Medulla oblongata (tissue), 1 donor: ENCODE data around the gene SPATA45.
"Not testable (repeated sequence)": the region's sequence is repeated elsewhere in the genome, so short reads cannot be mapped to it uniquely, and the experiment has no call there.

Experiments used
- DNase-seq: peaks from one replicate; pipeline ENCODE4 v3.0.0-alpha.2; 2015; ENCODE audit errors: extremely low spot score

Gene SPATA45

GRCh38 chr1:212847549-212847948 lies at the start of gene SPATA45:
SPATA45 (minus strand) TSS chr1:212847649; CDS start chr1:212836149, 11,500 bp downstream.
- DNase-seq = no peak

- no peak for DNase-seq
These were observed 44.7 kb upstream of the SPATA45 start for GRCh38 chr1:212892108-212892507.

- DNase-seq = no peak
These were observed 37.1 kb upstream of the SPATA45 start for GRCh38 chr1:212884592-212884991.

- no peak for DNase-seq
These were observed 32.7 kb upstream of the SPATA45 start for GRCh38 chr1:212879947-212880690.

- DNase-seq = no peak
These were observed 31.0 kb upstream of the SPATA45 start for GRCh38 chr1:212878418-212878817.

GRCh38 chr1:212873518-212873917 lies 26.1 kb upstream of the SPATA45 start:
- DNase-seq = no peak

- DNase-seq = no peak
These were observed 24.5 kb upstream of the SPATA45 start for GRCh38 chr1:212871976-212872375.

- no peak for DNase-seq
These were observed 19.7 kb upstream of the SPATA45 start for GRCh38 chr1:212867192-212867591.

- peak; percentile 16 for DNase-seq
These were observed 16.8 kb upstream of the SPATA45 start for GRCh38 chr1:212864201-212864600.

DNA sequence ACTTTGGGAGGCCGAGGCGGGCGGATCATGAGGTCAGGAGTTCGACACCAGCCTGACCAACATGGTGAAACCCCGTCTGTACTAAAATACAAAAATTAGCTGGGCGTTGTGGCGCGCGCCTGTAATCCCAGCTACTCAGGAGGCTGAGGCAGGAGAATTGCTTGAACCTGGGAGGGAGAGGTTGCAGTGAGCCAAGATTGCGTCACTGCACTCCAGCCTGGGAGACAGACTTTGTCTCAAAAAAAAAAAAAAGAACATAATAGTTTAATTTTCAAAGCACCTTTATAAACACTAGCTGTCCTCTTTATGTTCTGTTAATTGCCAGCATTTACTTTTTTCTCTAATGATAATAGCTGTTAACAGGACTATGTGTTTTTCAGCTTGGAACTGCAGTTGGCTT lies 15.9 kb upstream of the SPATA45 start:
- DNase-seq = not testable (repeated sequence)

DNA sequence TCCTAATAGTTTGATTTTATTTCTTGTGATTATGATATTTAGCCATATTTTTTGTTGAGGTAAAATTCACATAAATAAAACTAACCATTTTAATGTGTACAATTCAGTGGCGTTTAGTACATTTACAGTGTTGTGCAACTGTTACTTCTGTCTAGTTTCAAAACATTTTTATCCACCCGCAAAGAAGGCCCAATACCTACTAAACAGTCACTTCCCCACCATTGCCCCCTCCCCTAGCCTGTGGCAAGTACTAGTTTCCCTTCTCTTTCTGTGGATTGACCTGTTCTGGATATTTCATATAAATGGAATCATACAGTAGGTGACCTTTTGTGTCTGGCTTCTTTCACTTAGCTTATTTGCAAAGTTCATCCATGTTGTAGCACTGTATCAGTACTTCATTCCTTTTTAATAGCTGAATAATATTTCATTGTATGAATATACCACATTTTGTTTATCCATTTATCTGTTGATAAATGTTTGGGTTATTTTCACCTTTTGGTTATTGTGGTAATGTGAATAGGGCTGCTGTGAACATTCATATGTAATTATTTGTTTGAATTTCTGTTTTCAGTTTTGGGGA lies 14.8 kb upstream of the SPATA45 start:
- DNase-seq = no peak

DNA sequence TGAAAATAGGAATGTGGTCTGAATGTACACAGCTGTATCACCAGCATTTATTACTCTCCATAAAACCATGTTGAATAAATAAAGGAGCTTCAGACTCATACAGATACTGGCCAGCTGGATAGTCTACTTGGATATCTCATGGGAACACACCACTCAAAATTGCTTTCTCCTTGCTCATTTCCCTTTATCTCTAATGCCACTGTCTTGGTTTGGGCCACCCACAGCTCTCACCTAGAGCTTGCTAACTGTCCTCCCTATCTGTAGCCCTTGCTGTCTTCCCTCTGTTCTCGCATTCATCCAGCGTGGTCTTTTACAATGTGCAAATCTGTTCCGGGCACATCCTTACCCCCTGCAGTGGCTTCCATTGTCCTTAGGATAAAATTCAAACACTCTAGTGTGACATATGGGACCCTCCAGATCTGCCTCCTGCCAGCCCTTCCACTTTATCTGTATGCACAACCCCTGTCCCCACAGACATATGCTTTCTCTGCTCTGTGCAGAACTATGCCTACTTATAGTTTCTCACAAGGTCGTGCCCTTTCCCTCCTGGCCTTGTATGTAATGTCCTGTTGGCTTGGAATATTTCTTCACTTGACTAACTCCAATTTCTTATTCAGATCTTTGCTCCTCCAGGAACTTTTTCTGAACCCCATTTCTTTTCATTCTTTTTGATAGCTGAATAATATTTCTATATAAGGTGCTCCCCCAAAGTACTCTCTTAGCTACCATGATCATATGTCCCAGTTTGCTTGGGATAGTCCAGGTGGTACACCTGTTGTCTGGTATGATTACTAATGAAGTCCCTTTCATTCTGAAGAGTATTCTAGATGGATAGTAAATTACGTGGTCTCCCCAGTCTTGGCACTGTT lies 13.5 kb upstream of the SPATA45 start:
- no peak for DNase-seq

DNA sequence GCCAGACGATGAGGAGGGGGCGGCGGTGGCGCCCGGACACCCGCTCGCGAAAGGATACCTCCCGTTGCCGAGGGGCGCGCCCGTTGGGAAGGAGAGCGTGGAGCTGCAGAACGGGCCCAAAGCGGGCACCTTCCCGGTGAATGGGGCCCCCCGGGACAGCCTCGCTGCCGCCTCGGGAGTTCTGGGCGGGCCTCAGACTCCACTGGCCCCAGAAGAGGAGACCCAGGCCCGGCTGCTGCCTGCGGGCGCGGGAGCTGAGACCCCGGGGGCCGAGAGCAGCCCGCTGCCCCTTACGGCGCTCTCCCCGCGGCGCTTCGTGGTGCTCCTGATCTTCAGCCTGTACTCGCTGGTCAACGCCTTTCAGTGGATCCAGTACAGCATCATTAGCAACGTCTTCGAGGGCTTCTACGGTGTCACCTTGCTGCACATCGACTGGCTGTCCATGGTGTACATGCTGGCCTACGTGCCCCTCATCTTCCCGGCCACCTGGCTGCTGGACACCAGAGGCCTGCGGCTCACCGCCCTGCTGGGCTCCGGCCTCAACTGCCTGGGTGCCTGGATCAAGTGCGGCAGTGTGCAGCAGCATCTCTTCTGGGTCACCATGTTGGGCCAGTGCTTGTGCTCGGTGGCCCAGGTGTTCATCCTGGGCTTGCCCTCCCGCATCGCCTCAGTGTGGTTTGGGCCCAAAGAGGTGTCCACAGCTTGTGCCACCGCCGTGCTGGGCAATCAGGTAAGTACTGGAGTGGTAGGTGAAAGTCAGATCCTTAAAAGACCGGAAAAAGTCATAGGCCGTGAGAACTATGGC lies 11.2 kb upstream of the SPATA45 start:
- DNase-seq = peak; percentile 32

DNA sequence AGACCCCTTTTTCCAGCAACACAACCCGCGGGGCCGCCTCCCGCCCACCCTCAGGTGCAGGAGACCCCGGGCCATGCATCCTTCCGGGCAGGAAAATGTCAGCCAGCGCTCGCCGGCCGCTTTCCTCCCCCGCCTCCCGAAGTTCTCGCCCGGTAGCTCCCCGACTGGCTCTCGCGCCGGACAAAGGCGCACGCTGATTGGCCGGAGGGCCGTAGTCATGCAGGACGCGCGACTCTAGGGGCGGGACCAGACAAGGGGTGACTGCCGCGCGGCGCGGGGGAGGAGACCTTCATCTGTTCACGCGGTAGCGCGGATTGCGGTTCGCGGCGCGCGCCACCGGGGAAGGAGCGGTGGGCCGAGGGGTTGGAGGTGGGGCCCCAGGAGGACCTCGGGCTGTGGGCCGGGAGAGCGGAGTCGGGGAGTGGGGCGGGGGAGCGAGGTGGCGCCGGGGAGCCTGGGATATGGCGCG lies 10.6 kb upstream of the SPATA45 start, which contains the start of gene FLVCR1:
Gene FLVCR1 (plus strand): TSS at position 284 of the 469 bp plus-strand sequence. CDS start 178 bp downstream, at position 462.
- peak; percentile 98 for DNase-seq

DNA sequence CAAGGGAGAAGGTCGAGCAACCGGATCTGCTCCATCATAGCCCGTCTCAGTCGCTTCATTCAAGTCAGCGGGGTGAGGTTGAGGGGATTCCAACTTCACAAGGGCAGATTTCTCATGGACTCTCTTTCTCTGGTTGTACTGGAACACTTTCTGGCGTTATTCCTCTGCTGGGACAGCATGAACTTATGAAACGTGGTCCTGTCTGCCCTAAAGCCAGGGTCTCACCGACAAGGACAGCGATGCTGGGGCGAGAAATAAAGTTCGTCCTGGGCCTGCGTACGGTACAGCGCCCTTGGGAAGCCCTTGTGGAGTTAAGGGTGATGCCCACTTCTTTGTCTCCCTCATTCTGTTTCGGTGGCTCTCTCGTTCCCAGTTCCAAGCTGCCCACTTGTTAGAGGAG lies 9.3 kb upstream of the SPATA45 start:
- no peak for DNase-seq

- no peak for DNase-seq
These were observed 6.2 kb upstream of the SPATA45 start for GRCh38 chr1:212853658-212854057.

DNA sequence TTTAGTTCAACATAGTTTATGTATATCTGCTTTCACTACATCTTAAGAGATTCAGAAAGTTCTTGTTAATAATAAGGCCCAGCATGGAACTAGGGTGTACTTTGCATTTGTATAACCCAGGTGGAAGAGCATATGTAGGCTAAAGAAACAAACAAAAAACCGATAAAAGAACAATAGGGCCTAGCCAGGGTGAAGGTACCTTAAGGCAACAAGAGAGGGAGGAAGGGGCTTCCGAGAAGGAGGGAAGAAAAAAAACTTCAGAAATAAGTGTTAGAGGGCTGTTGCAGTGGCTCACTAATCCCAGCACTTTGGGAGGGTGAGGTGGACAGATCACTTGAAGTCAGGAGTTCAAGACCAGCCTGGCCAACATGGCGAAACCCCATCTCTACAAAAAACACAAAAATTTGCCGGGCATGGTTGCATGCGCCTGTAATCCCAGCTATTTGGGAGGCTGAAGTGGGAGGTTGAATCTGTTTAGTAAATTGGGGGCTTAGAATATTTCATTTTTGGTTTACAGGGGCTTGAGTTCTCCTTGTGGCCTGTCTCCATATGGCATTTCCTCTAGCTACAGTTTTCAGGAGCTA lies 4.7 kb upstream of the SPATA45 start:
- DNase-seq = no peak

DNA sequence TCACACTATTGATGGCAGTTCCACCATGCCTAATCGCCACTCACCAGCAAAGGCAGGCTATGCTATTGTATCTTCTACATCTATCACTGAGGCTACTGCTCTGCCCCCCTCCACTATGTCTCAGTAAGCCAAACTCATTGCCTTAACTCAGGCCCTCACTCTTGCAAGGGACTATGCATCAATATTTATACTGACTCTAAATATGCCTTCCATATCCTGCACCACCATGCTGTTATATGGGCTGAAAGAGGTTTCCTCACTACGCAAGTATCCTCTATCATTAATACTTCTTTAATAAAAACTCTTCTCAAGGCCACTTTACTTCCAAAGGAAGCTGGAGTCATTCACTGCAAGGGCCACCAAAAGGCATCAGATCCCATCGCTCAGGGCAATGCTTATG lies 2.9 kb downstream of the SPATA45 start:
- not testable (repeated sequence) for DNase-seq

- DNase-seq = no peak
These were observed 9.3 kb downstream of the SPATA45 start for GRCh38 chr1:212838145-212838544.

GRCh38 chr1:212833211-212834207 lies 13.9 kb downstream of the SPATA45 start:
- not testable (repeated sequence) for DNase-seq
